HG03571 (cell line): ENCODE measurements around the gene ISLR.

Experiments used
- ATAC-seq: cut with Tn5 transposase; IDR thresholded peaks from one replicate; pipeline ENCODE4 v1.9.1; 2021; ENCODE audit not compliant: unreplicated experiment

ISLR gene, protein sequence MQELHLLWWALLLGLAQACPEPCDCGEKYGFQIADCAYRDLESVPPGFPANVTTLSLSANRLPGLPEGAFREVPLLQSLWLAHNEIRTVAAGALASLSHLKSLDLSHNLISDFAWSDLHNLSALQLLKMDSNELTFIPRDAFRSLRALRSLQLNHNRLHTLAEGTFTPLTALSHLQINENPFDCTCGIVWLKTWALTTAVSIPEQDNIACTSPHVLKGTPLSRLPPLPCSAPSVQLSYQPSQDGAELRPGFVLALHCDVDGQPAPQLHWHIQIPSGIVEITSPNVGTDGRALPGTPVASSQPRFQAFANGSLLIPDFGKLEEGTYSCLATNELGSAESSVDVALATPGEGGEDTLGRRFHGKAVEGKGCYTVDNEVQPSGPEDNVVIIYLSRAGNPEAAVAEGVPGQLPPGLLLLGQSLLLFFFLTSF

GRCh38 chr15:74173380-74174218, at the start of gene ISLR:
Gene ISLR, plus strand, starts transcription at chr15:74173710. Its CDS starts 1,149 bp downstream, at chr15:74174859.
- ATAC-seq, result no peak

DNA sequence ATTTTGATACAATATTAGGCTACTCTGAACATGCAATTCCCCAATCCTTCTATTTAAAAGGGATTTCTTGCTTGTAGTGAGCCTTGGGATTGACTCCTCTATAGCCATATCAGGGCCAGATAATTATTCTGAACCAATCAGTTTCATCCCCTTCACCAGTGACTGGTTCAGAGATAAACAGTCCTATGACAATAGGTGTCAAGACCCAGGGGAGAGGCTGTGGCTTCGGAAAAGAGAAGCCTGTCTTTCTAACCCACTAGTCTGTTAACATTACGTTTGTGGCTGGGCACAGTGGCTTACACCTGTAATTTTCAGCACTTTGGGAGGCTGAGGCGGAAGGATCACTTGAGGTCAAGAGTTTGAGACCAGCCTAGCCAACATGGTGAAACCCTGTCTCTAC, 49.3 kb upstream of the ISLR start:
- no peak for ATAC-seq

DNA sequence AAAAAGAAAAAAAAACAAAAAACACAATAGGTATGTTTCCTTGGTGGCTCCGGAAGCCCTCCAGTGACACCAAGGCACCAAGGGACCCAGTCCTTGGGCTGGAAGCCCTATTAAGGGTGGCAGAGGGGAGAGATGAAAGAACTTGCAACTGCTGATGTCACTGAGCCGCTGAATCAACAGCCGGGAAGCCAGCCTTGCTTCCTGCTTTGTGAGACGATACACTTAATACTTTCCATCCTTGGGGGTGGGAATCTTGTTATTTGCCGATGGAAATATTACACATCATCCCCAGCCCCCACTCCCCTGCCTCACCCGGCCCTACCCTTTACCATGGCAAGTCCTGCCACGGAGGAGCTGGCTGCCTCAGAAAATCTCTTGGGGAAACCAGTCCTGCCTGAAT, 48.8 kb upstream of the ISLR start:
- ATAC-seq, result no peak

DNA sequence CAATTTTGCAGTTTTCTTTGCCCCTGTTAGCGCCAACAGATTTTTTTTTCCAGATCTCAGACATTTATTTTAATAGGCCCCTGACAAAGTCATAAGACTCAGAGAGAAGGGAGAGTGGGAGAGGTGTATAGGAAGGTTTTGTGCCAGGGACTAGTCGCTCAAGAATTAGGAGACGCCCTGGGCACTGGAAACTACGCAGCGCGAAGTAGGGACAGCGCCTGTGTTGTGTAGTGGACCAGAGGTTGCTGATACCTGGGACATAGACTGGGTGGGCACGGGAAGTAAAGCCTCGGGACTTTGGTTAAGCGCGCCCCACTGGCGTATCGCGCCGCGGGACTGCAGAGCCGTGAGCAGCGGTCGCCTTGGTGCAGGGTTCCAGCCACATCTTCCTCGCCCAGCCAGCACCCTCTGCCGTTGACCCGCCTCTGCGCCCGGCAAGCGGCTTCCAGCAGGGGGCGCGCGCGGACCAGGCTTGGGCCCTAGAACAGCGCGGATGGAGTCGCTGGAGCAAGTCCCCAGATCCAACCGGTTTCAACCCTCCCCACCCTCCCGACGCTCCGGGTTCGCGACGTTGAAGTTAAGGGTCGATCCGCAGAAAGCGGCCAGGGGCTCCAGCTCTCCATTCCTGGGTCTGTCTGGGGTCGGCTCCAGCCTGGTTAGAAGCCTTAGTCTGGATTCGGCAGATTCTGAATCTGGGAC, 46.1 kb upstream of the ISLR start:
- ATAC-seq, result no peak

GRCh38 chr15:74127954-74128784, 45.3 kb upstream of the ISLR start:
- no peak for ATAC-seq

- no peak for ATAC-seq
Measured at GRCh38 chr15:74128785-74129585, 44.5 kb upstream of the ISLR start.

- ATAC-seq, result no peak
Measured at GRCh38 chr15:74129586-74130154, 43.8 kb upstream of the ISLR start.

- ATAC-seq, result no peak
Measured at GRCh38 chr15:74130155-74130848, 43.2 kb upstream of the ISLR start, which contains the start of gene ISLR2. Gene ISLR2, plus strand, starts transcription at chr15:74130586. Its CDS starts 2,169 bp downstream, at chr15:74132755.

GRCh38 chr15:74130849-74131627, 42.5 kb upstream of the ISLR start:
- ATAC-seq, result no peak

GRCh38 chr15:74131628-74132413, 41.7 kb upstream of the ISLR start:
- ATAC-seq, result no peak

DNA sequence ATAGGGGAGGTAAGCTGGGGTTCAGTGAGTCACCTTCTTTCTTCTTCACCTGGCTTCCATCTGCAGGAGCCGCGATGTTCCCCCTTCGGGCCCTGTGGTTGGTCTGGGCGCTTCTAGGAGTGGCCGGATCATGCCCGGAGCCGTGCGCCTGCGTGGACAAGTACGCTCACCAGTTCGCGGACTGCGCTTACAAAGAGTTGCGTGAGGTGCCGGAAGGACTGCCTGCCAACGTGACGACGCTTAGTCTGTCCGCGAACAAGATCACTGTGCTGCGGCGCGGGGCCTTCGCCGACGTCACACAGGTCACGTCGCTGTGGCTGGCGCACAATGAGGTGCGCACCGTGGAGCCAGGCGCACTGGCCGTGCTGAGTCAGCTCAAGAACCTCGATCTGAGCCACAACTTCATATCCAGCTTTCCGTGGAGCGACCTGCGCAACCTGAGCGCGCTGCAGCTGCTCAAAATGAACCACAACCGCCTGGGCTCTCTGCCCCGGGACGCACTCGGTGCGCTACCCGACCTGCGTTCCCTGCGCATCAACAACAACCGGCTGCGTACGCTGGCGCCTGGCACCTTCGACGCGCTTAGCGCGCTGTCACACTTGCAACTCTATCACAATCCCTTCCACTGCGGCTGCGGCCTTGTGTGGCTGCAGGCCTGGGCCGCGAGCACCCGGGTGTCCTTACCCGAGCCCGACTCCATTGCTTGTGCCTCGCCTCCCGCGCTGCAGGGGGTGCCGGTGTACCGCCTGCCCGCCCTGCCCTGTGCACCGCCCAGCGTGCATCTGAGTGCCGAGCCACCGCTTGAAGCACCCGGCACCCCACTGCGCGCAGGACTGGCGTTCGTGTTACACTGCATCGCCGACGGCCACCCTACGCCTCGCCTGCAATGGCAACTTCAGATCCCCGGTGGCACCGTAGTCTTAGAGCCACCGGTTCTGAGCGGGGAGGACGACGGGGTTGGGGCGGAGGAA, 40.5 kb upstream of the ISLR start:
- no peak for ATAC-seq

DNA sequence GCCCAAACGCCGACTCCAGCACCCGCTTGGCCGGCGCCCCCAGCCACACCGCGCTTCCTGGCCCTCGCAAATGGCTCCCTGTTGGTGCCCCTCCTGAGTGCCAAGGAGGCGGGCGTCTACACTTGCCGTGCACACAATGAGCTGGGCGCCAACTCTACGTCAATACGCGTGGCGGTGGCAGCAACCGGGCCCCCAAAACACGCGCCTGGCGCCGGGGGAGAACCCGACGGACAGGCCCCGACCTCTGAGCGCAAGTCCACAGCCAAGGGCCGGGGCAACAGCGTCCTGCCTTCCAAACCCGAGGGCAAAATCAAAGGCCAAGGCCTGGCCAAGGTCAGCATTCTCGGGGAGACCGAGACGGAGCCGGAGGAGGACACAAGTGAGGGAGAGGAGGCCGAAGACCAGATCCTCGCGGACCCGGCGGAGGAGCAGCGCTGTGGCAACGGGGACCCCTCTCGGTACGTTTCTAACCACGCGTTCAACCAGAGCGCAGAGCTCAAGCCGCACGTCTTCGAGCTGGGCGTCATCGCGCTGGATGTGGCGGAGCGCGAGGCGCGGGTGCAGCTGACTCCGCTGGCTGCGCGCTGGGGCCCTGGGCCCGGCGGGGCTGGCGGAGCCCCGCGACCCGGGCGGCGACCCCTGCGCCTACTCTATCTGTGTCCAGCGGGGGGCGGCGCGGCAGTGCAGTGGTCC, 39.7 kb upstream of the ISLR start:
- no peak for ATAC-seq

DNA sequence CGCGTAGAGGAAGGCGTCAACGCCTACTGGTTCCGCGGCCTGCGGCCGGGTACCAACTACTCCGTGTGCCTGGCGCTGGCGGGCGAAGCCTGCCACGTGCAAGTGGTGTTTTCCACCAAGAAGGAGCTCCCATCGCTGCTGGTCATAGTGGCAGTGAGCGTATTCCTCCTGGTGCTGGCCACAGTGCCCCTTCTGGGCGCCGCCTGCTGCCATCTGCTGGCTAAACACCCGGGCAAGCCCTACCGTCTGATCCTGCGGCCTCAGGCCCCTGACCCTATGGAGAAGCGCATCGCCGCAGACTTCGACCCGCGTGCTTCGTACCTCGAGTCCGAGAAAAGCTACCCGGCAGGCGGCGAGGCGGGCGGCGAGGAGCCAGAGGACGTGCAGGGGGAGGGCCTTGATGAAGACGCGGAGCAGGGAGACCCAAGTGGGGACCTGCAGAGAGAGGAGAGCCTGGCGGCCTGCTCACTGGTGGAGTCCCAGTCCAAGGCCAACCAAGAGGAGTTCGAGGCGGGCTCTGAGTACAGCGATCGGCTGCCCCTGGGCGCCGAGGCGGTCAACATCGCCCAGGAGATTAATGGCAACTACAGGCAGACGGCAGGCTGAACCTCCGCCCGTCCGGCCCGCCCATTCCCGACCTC, 39.0 kb upstream of the ISLR start:
- no peak for ATAC-seq

GRCh38 chr15:74135041-74135565, 38.4 kb upstream of the ISLR start:
- ATAC-seq, result no peak

DNA sequence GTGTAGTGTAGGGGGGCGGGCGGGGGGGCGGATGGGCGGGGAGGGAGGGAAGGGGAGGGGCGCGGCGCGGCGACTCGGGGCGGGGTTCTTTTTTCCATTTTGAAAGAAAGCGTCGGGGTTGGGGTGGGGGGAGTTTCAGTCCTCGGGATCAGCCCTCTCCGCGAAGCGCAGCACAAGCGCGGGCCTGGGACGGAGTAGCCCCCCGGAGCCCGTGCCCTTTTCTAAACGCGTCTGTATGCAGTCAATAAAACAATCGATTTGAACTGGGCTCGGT, 37.0 kb upstream of the ISLR start:
- no peak for ATAC-seq
